Tibial nerve (tissue), 4 donors: ENCODE results near the gene ITIH4.

ENCODE experiments used
- CTCF ChIP-seq, 5 experiments: fragments of 200-600 bp in 3 of 5; fragments of 450-650 bp in 2 of 5; sonication (generic) in 3 of 5; IDR thresholded peaks; one replicate each; pipeline ENCODE4 v1.5.1; 2016 to 2019; ENCODE audit warnings: antibody characterized with exemption in 5 of 5, mild to moderate bottlenecking in 3 of 5, moderate library complexity in 2 of 5
- EP300 ChIP-seq, 2 donors: sonication (generic); formaldehyde crosslinking; IDR thresholded peaks; one replicate each; pipeline ENCODE4 v1.6.1; 2017; ENCODE audit warnings: antibody characterized with exemption in 2 of 2, mild to moderate bottlenecking in 1 of 2
- POLR2A ChIP-seq, 2 donors: fragments of 450-650 bp; IDR thresholded peaks; one replicate each; pipeline ENCODE4 v1.6.1; 2017; ENCODE audit warnings: antibody characterized with exemption in 2 of 2, mild to moderate bottlenecking in 2 of 2, moderate library complexity in 2 of 2

- no peak for TF ChIP-seq CTCF (IDR thresholded peaks at IDR 0.05)
- TF ChIP-seq POLR2A (IDR thresholded peaks at IDR 0.05), result no peak
- no peak for TF ChIP-seq EP300 (IDR thresholded peaks at IDR 0.05)
These were observed 49.1 kb upstream of the ITIH4 start for GRCh38 chr3:52879581-52879980.
